Right lung (tissue), 5 donors: ENCODE measurements around the gene UNC80. TPM values are rescaled to one million over a fixed set of nuclear protein-coding genes. Genes with fewer than 3 reads are reported as not detected.

Experiments
- DNase-seq, 2 donors: peaks; one replicate each; pipeline ENCODE4 v3.0.0-alpha.2; 2013
- polyA plus RNA-seq, 5 donors: library from polyadenylated mRNA; unstranded; fragments of 120-200 nt; gene quantifications; one replicate each; pipeline versions ENCODE4 v1.2.1 to v1.2.3, GENCODE V29; 2013; ENCODE audit warnings: inconsistent platforms in 1 of 5, low replicate concordance in 1 of 5; ENCODE audit not compliant: insufficient read length in 5 of 5, insufficient read depth in 1 of 5

Gene UNC80
- polyA plus RNA-seq, 5 donors: 0.56 to 1.9 (median 1.6) TPM

DNA sequence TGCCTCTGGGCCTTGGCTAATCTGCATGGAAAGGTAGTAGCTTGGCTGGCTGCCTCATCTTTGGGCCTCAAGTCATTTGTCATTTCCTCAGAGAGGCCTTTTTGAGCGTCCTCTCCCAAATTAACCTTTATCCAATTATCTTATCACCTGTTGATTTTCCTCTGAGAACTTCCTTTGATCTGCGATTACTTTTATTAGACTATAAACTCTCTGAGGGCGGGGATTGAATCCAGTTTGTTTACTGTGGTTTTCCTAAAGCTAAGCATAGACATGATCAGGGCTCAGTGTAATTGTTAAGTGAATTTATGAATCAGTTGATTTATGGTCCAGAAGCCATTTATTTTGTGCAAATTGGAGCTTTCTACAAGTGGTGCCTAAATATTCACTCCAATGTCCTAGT is 238.3 kb downstream of the UNC80 start:
- no peak for DNase-seq

DNA sequence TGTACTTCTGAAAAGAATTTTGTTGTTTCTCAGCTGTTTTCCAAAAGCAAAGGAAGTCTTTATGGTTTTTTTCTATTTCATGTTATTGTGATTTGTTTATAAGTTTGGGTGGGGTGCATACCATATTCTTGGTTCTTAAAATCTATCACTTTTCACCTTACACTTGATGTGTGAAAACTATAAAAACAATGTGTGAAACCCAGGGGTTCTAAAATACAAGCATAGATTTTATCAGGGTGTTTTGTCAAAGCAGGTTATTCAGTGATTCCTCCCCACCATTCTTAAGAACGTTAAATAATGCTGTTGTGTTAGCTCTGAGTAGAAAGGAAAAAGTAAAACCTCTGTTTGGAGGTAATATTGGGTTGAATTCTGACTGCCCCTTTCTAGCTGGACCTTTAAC is 248.5 kb downstream of the UNC80 start:
- no peak for DNase-seq

DNA sequence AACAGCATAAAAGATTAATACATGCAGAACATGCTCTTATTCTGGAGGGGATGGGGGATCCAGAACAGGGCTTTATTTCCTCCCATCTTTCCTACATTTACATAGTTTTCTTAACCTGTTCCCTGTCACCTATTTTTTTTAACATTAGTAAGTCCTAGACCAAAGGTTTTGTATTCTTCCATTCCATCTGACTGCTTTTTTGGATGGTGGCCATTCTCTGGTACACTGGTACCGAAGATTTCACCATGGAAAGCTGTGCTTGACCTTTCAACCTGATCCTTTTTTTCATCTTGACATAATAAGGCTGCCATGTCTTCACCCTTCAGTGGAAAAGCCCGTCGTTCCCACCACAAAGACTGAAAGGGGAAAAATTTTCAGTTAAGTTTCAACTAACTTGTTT is 251.2 kb downstream of the UNC80 start:
- no peak for DNase-seq

DNA sequence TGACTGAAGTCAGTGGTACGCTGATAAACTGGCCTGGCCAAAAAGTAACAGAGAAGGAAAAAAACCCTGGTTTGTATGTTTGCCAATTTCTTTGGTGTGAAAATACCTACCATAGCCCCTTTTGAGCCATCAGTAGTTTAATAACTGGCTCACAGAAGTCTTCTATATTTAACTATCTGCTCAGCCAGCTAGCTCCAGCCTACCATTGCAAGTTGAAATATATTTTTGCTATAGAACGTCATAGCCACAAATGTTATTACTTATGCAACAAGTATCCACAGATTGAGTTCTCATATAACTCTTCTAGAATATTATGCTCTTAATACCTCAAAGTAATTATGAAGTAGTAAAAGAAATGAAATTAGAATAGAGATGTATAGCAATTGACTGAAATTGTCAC is 256.0 kb downstream of the UNC80 start:
- DNase-seq: no peak

DNA sequence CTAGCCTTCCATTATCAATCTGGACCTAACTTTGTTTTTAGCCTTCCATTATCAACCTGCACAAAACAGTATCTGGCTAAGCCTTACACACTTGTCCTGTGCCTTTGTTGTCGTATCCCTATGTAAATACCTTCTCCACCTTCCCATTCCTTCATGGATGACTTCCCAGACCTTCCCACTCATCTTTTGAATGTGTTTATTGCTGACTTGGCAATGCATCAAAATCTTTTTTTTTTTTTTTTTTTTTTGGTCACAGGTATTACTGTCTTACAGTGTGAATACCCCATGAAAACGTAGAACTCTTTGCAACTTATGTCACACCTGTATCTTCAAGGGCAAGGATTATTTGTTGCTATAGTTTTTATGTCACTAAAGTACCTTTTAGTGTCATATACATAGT is 256.5 kb downstream of the UNC80 start:
- DNase-seq: no peak

DNA sequence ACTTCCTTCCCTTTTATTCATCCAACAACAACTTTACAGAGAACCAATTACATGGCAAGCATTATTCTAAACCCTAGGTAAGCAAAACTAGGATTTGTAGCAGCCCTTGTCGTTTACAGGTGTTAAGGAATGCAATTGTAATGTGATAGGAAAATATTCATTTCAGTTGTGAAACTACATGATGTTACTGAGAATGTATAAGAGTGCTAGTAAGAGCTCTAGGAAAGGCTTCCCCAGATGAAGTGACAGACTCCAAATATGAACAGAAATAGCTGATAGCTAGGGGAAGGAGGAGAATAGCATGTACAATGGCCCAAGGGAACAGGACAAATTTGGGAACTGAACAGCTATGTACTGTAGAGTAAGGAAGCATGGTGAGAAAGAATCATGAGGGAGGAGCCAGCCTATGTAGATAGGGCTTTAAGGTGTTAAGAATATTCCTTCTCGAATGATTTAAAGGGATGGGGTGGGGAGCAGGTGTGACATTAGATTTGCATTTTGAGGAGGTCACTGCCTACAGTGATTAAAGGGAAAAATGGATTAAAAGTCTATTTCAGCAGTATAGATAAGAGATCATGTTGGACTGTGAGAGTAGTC is 262.6 kb downstream of the UNC80 start:
- DNase-seq: no peak

DNA sequence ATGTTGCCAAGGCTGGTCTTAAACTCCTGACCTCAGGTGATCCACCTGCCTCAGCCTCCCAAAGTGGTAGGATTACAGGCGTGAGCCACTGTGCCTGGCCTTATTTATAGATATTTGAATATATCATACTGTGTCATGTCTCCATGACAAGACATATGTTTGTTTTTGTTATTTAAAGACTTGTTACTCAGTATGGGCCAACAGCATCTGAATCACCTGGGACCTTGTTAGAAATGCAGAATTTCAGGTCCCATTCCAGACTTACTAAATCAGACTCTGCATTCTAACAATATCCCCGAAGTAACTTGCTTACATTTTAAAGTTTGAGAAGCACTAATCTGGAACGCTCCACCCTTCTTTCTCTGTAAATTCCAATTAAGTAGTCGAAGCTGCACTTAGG is 264.0 kb downstream of the UNC80 start:
- DNase-seq: no peak

DNA sequence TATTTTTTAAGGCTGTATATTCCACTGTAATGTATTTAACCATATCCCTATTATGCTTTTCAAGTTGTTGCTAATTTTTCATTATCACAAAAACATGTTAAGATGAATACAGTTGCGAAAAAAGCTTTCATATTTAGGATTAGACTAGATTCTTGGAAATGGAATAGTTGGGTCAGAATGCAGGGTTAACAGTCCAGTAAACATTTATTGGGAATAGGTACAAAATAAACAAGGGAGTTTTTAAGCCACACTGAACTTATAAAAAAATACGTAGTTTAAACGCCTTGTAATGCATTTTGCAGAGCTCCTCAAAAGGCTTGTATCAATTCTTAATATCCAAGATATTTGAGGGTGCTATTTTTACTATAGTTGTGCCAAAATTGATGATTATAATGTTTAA is 266.4 kb downstream of the UNC80 start:
- DNase-seq: no peak

DNA sequence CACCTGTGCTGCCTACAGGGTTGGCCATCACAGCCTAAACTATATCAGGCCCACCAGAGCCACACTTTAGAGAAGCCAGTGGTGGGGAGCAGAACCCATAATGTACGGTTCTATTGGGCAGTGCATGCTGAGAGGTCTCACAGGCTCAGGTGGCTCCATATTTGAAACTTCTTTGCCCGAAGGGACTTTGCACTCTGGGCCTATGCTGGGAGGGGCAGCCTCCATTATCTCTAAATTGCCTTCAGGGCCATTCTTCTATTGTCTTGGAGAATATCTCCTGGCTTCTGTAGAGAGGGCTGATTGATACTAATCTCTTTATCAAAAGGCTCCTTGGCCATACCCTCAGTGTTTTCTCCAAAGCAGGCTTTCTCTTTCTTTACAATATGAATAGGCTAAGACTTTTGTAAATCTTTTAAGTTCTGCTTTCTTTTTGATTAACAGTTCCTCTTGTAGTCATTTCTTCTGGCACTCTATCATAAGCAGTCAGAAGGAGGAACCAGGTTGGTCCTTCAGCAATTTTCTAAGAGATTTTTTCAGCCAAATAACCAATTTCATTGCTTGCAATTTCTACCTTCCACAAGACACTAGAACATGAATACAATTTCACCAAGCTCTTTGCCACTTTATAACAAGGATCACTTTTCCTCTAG is 275.3 kb downstream of the UNC80 start:
- DNase-seq: no peak

Other genes with a start within 250 kb of the UNC80 start
- 10 to 100 TPM; 44.1 to 65.4 (median 60.5) TPM for gene RPE, start 230.8 kb downstream of the UNC80 start, polyA plus RNA-seq